LNCaP clone FGC (cell line): ENCODE results near the gene SPINT2.

Experiments
- DNase-seq: peaks from one replicate; pipeline ENCODE4 v3.0.0-alpha.2; 2011; ENCODE audit warnings: low read depth
- H3K4me3 ChIP-seq: 2 replicates; pipeline ENCODE4 v1.5.1; 2011; ENCODE audit warnings: mild to moderate bottlenecking, low read depth, low read length, control low read depth
- TF ChIP-seq, protein P1 (sequence below): IDR thresholded peaks from 2 replicates; pipeline ENCODE4 v1.5.1; 2012; ENCODE audit warnings: mild to moderate bottlenecking; ENCODE audit not compliant: control insufficient read depth, insufficient read depth; ENCODE audit errors: extremely low read depth

SPINT2 gene

DNA sequence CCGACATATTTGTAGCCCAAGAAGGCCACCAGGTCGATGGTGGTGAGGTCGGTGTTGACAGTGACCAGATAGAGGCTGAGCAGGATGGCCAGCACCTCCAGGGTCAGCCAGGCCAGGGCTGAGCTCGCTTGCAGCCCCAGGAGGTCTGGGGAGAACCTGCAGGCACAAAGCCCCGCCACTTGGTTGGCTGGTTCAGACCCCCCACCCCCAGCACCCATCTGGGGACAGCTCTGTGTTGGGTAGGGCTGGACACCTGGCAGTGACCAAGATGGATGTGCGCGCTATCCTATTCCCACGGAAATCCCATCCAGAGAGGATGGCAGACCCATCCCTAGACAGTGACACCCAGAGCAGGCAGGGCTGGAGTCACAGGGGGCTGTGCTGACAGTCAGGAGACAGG is 43.2 kb downstream of the SPINT2 start:
- DNase-seq, result no peak
- no peak overlapping the region for H3K4me3 ChIP-seq
- TF ChIP-seq, protein P1, sequence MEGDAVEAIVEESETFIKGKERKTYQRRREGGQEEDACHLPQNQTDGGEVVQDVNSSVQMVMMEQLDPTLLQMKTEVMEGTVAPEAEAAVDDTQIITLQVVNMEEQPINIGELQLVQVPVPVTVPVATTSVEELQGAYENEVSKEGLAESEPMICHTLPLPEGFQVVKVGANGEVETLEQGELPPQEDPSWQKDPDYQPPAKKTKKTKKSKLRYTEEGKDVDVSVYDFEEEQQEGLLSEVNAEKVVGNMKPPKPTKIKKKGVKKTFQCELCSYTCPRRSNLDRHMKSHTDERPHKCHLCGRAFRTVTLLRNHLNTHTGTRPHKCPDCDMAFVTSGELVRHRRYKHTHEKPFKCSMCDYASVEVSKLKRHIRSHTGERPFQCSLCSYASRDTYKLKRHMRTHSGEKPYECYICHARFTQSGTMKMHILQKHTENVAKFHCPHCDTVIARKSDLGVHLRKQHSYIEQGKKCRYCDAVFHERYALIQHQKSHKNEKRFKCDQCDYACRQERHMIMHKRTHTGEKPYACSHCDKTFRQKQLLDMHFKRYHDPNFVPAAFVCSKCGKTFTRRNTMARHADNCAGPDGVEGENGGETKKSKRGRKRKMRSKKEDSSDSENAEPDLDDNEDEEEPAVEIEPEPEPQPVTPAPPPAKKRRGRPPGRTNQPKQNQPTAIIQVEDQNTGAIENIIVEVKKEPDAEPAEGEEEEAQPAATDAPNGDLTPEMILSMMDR, result no peak

DNA sequence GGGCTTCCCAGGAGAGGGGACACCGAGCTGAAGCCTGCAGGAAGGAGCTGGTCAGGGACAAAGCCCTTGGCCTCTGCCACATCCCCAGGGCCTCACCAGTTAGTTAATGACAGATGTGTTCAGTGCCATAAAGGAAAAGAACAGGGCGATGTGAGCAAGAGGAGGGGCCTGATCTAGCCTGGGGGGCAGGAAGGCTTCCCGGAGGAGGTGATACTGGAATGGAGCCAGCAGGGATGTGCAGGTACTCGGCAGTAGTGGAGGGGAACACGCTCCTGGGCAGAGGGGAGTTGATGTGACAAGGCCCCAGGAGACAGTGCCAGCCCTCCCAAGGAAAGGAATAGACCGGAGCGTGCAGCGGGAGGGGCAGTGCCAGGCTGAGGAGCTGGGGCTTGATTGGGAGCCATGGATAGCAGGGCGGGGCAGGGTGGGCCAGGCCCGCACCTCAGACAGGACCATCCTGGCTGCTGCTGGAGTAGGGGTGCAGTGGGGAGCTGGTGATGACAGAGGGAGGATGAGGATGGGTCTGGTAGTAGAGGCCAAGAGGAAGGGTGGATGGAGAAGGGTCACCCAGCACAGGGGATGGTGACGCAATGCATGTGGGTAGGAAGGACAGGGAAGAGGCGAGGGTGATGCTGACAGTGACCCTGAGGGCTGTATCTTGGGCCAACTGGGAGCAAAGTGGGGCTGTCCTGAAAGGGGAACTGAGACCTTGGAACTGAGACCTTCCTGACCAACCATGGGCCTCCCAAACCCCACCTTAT is 43.8 kb downstream of the SPINT2 start:
- TF ChIP-seq, protein P1, result no peak
- H3K4me3 ChIP-seq, result no peak overlapping the region
- no peak for DNase-seq

DNA sequence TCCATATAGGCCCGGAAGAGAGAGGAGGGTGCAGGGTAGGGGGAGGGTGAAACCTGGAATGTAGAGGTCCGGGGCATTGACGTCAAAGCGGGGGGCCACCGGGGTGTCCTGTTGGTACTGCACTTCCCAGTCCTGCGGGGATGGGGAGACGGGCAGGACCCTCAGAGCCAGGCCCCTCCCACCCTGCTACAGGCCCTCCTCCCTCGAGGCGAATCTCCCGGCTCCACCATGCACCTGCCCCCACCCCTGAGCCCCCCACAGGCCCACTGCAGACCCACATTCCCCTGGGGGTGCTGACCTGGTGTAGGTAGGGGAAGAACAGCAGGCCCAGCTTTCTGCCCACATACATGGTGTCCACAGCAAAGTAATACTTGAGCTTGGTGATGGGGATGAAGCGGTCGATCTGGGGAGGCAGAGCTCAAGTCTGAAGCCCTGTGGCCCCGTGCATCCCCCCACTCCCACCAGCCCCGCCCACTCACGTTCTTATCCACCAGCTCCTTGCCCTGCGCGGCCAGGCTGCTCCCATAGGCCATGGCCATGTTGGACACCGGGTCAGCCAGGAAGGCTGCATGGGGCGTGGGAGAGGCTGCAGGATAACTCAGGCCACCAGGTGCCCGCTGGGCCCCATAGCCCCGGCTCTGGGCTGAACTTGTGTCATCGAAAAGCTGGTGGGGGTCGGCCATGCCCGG is 44.7 kb downstream of the SPINT2 start:
- H3K4me3 ChIP-seq, result no peak overlapping the region
- DNase-seq, result no peak
- TF ChIP-seq, protein P1, result no peak

DNA sequence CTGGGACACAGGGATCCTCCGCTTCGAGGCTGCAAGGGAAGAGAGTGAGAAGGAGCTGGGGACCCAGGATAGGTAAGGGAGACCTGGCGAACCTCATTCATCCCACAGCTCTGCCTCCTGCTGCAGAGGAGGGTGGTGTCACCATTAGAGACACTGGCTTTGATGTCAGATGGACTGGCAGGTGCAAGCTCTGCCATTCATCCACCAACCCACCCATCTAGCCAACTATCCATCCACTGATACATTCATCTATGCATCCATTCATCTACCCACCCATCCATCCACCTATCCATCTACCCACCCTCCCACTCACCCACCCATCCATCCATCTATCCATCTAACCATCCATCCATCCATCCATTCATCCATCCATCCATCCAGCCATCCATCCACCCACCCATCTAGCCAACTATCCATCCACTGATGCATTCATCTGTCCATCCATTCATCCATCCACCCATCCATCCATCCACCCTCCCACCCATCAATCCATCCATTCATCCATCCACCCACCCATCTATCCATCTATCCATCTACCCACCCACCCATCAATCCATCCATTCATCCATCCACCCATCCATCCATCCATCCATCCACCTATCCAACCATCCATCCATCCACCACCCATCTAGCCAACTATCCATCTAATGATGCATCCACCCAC is 45.4 kb downstream of the SPINT2 start:
- H3K4me3 ChIP-seq, result no peak overlapping the region
- TF ChIP-seq, protein P1, result no peak
- DNase-seq, result no peak

DNA sequence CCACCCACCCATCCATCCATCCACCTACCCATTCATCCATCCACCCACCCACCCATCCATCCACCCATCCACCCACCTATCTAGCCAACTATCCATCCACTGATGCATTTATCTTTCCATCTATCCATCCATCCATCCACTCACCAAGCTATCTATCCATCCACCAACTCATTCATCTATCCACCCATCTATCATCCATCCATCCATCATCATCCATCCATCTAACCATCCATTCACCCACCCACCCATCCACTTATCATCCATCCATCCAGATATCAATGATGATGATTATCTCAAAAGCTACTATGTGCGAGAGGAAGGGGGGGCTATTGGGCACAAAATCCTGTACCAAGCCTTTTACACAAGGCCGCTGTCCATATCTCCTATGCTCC is 45.9 kb downstream of the SPINT2 start:
- TF ChIP-seq, protein P1, result no peak
- no peak for DNase-seq
- no peak overlapping the region for H3K4me3 ChIP-seq

DNA sequence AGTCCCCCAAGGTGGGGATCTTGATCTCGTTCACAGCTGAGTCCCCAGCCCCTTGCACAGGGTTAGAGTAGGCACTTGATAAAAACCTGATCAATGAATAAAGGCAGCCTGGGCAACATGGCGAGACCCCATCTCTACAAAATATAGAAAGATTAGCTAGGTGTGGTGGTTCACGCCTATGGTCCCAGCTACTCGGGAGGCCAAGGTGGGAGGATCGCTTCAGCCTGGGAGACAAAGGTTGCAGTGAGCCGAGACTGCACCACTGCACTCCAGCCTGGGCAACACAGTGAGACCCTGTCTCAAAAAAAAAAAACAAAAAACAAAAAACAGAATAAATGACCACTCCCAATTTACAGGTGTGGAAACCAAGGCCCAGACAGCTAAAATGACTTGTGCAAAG is 46.6 kb downstream of the SPINT2 start:
- DNase-seq, result no peak
- TF ChIP-seq, protein P1, result no peak
- no peak overlapping the region for H3K4me3 ChIP-seq
